Panc1 (cell line): ENCODE measurements around the gene SPNS3. TPM values are rescaled to one million over a fixed set of nuclear protein-coding genes. Genes with fewer than 3 reads are reported as not detected.

ENCODE experiments used
- ATAC-seq: fragments of 200-7000 bp; cut with Tn5 transposase; 2 replicates; pipeline ENCODE4 v1.9.1; 2020; ENCODE audit warnings: mild to moderate bottlenecking, moderate library complexity
- BruUV-seq: library from RNA; stranded (reverse); fragments of 400-500 nt; replicated peaks from 2 replicates; lab custom pipeline; 2021; lab: Mats Ljungman, UMichigan
- CTCF ChIA-PET: fragments of 300-600 bp; sonication (Branson Sonifier 250); formaldehyde crosslinking; loops from one replicate; lab custom pipeline; 2022; ENCODE audit warnings: antibody characterized with exemption; lab: Charles Lee
- POLR2A ChIA-PET: fragments of 300-600 bp; sonication (Branson Sonifier 250); formaldehyde crosslinking; loops from one replicate; lab custom pipeline; 2022; ENCODE audit warnings: antibody characterized with exemption; lab: Charles Lee
- DNase-seq: peaks from one replicate; pipeline ENCODE4 v3.0.0-alpha.2; 2010; ENCODE audit warnings: low read depth, low spot score
- H3K27ac ChIP-seq: 2 replicates; pipeline ENCODE4 v1.5.1; 2011; ENCODE audit warnings: mild to moderate bottlenecking, low read length, inconsistent platforms
- H3K27me3 ChIP-seq: fragments of 200-500 bp; sonication (Bioruptor generic); 2 replicates; pipeline ENCODE4 v1.6.0; 2014; ENCODE audit warnings: low read length, inconsistent platforms; ENCODE audit not compliant: control insufficient read depth, insufficient read depth
- H3K36me3 ChIP-seq: fragments of 200-500 bp; sonication (Bioruptor generic); 2 replicates; pipeline ENCODE4 v1.5.1; 2014; ENCODE audit warnings: inconsistent platforms, mild to moderate bottlenecking, low read length, moderate library complexity; ENCODE audit not compliant: control insufficient read depth, insufficient read depth
- H3K4me1 ChIP-seq: 2 replicates; pipeline ENCODE4 v1.5.1; 2011; ENCODE audit warnings: inconsistent platforms, mild to moderate bottlenecking, low read length, moderate library complexity; ENCODE audit not compliant: control insufficient read depth, insufficient read depth
- H3K4me3 ChIP-seq, 2 experiments: 2 replicates each; pipeline ENCODE4 v1.5.1; 2011 to 2012; ENCODE audit warnings: low read depth in 2 of 2, low read length in 2 of 2, mild to moderate bottlenecking in 2 of 2, inconsistent platforms in 1 of 2, moderate library complexity in 1 of 2
- H3K9me3 ChIP-seq: fragments of 200-500 bp; sonication (Bioruptor generic); 2 replicates; pipeline ENCODE4 v1.5.1; 2014; ENCODE audit warnings: low read depth, mild to moderate bottlenecking, inconsistent platforms, low read length, moderate library complexity; ENCODE audit not compliant: control insufficient read depth, insufficient read depth
- POLR2AphosphoS5 ChIP-seq: IDR thresholded peaks from 2 replicates; pipeline ENCODE4 v1.6.1; 2012; ENCODE audit warnings: mild to moderate bottlenecking, low read depth, low read length, moderate library complexity
- SIN3A ChIP-seq: IDR thresholded peaks from 2 replicates; pipeline ENCODE4 v1.6.1; 2012; ENCODE audit warnings: low read depth, mild to moderate bottlenecking, low read length, moderate library complexity, borderline replicate concordance; ENCODE audit not compliant: insufficient read depth
- TCF7L2 ChIP-seq: IDR thresholded peaks from 2 replicates; pipeline ENCODE4 v1.6.1; 2011; ENCODE audit warnings: mild to moderate bottlenecking, low read depth, low read length, inconsistent platforms
- in situ Hi-C: cut with HindIII; loops from 2 replicates; pipeline ENCODE4 v1.10.0; 2016; ENCODE audit warnings: low sequenced_read_pairs, low pct_unique_long_range_greater_than_20kb
- intact Hi-C: fragments of 100-400 bp; cut with micrococcal nuclease; formaldehyde crosslinking; loops from one replicate; pipeline ENCODE4 v1.10.0; 2022; ENCODE audit not compliant: unreplicated experiment
- total RNA-seq: library from RNA; stranded (reverse); gene quantifications from one replicate; pipeline ENCODE4 v1.2.1, GENCODE V29; 2021; ENCODE audit not compliant: unreplicated experiment
- TF ChIP-seq, protein P1 (sequence below): fragments of 450-650 bp; IDR thresholded peaks from 2 replicates; pipeline ENCODE4 v1.5.1; 2017; ENCODE audit warnings: mild to moderate bottlenecking
- TF ChIP-seq, protein P2 (sequence below), 2 experiments: IDR thresholded peaks; 2 replicates each; pipeline ENCODE4 v1.6.1; 2011 to 2012; ENCODE audit warnings: low read depth in 2 of 2, control low read depth in 1 of 2, low read length in 1 of 2, mild to moderate bottlenecking in 1 of 2, moderate library complexity in 1 of 2; ENCODE audit not compliant: insufficient read depth in 1 of 2

SPNS3 gene
- total RNA-seq, 1 experiment from 2014 or later = 0.10 TPM

DNA sequence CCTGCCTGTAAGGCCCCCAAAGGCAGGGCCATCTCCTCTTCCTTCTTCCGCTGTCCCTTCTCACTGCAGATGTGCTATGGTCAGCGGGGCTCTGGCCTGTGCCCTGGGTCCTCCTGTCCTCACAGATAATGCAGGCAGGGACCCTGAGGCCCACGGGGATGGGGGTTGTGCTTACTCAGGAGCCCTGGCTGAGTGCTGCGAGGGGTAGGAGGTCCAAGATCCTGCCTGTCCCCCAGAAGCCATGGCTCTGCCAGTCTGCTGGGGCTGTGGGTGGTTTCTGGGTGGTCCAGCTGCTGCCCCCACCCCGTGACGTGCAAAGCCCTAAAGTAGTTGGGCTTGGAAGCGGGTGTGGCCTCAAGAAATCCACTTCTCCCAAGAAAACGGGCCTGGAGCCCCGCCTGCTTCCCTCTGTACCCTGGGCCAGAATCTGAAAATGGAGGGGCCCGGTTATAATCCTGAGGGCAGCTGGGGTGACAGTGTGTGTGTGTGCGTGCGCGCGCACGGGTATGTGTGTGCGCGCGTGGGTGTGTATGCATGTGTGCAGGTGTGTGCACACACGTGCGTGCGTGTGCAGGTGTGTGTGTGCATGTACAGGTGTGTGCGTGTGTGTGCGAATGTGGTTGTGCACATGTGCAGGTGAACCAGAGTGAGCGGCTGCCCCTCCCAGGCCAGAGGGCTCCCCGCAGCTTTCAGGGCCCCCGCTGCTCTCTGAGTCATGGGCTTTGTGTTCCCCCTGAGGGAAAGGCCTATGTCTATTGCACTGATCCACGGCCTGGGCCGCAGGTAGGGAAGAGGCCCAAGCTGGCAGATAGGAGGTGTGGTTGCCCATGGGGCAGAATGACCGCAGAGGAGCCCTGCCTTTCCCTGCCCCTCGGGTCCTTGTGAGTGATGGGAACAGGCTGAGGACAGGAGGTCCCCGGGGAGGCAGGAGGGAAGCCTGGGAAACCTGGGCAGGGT lies 78.7 kb downstream of the SPNS3 start:
- no peak for ATAC-seq
- DNase-seq = no peak
- intact Hi-C loops = no loop called here
- Histone ChIP-seq H3K27me3 (no peaks in the 10 kb centered on the region), H3K4me3 (no peak overlapping the region), H3K9me3 (no peaks in the 10 kb centered on the region), H3K36me3 (no peaks in the 10 kb centered on the region), H3K4me1 (no peaks in the 10 kb centered on the region), H3K27ac (no peak overlapping the region)
- CTCF ChIA-PET = no interaction called here
- POLR2A ChIA-PET = no interaction called here
- BruUV-seq = no TSS peak
- TF ChIP-seq POLR2AphosphoS5 (no peak), SIN3A (no peak), TCF7L2 (no peak)
- TF ChIP-seq, protein P1, sequence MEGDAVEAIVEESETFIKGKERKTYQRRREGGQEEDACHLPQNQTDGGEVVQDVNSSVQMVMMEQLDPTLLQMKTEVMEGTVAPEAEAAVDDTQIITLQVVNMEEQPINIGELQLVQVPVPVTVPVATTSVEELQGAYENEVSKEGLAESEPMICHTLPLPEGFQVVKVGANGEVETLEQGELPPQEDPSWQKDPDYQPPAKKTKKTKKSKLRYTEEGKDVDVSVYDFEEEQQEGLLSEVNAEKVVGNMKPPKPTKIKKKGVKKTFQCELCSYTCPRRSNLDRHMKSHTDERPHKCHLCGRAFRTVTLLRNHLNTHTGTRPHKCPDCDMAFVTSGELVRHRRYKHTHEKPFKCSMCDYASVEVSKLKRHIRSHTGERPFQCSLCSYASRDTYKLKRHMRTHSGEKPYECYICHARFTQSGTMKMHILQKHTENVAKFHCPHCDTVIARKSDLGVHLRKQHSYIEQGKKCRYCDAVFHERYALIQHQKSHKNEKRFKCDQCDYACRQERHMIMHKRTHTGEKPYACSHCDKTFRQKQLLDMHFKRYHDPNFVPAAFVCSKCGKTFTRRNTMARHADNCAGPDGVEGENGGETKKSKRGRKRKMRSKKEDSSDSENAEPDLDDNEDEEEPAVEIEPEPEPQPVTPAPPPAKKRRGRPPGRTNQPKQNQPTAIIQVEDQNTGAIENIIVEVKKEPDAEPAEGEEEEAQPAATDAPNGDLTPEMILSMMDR = no peak
- TF ChIP-seq, protein P2, sequence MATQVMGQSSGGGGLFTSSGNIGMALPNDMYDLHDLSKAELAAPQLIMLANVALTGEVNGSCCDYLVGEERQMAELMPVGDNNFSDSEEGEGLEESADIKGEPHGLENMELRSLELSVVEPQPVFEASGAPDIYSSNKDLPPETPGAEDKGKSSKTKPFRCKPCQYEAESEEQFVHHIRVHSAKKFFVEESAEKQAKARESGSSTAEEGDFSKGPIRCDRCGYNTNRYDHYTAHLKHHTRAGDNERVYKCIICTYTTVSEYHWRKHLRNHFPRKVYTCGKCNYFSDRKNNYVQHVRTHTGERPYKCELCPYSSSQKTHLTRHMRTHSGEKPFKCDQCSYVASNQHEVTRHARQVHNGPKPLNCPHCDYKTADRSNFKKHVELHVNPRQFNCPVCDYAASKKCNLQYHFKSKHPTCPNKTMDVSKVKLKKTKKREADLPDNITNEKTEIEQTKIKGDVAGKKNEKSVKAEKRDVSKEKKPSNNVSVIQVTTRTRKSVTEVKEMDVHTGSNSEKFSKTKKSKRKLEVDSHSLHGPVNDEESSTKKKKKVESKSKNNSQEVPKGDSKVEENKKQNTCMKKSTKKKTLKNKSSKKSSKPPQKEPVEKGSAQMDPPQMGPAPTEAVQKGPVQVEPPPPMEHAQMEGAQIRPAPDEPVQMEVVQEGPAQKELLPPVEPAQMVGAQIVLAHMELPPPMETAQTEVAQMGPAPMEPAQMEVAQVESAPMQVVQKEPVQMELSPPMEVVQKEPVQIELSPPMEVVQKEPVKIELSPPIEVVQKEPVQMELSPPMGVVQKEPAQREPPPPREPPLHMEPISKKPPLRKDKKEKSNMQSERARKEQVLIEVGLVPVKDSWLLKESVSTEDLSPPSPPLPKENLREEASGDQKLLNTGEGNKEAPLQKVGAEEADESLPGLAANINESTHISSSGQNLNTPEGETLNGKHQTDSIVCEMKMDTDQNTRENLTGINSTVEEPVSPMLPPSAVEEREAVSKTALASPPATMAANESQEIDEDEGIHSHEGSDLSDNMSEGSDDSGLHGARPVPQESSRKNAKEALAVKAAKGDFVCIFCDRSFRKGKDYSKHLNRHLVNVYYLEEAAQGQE (IDR thresholded peaks at IDR 0.05; ENCODE audit: insufficient read depth in 1 of 2, low read depth in 2 of 2, low read length in 1 of 2) = no peak
- in situ Hi-C loops = no loop called here

DNA sequence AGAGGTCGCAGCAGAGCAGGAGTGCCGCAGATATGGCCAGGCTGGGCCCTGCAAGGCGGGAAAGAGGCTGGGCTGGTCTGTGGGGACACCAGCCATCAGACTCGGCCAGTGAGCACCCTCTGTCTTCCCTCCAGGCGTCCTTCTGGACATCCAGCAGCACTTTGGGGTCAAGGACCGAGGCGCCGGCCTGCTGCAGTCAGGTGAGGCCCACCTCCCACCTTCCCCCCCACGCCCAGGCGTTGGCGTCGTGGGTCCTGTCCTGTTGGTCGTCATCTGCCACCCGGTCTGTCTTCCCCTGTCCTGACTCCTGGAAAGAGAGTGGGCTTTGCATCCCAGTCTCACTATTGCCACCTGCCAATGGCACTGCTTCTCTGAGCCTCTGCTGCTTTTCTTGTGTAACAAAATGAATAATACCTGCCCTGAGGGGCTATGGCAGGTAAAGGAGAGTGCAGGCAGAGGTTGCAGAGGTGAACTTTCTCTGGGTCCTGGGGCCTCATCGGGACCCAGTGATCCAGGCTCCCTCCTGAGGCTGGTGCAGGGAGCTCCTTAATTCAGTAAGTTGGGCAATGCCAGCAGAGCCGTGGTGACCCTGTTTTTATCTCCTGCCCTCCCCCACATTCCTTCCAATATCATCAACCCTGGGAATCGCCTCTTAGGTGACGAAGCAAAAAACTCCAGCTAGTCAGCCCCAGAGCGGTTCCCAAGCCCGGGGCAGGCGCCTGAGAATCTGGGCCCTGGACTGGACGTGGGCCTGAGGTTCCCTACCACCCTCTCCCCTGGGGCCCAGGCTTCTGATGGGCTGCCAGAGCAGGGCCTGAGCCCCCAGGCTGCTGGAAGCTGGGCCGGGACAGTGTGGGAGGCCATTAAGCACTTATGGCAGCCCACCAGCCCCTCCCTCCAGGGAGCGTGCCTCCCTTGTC lies 79.6 kb downstream of the SPNS3 start:
- BruUV-seq = no TSS peak
- no peak overlapping the region for H3K4me3 ChIP-seq
- H3K36me3 ChIP-seq = no peaks in the 10 kb centered on the region
- H3K27me3 ChIP-seq = no peaks in the 10 kb centered on the region
- POLR2A ChIA-PET = no interaction called here
- TF ChIP-seq, protein P2 (IDR thresholded peaks at IDR 0.05; ENCODE audit: insufficient read depth in 1 of 2, low read depth in 2 of 2, low read length in 1 of 2) = no peak
- TF ChIP-seq TCF7L2 (no peak), POLR2AphosphoS5 (no peak), SIN3A (no peak)
- TF ChIP-seq, protein P1 = no peak
- DNase-seq = no peak
- no peaks in the 10 kb centered on the region for H3K4me1 ChIP-seq
- H3K9me3 ChIP-seq = no peaks in the 10 kb centered on the region
- intact Hi-C loops (no loop called here), in situ Hi-C loops (no loop called here)
- H3K27ac ChIP-seq = no peak overlapping the region
- no peak for ATAC-seq
- CTCF ChIA-PET = interaction anchor here (0.5 to 0.6 kb wide), 2 partner anchors 91 to 211 kb away, joined by 3 read pairs; no protein-coding TSS in a partner anchor
